T-helper 1 cell treated with Interleukin-12 subunit alpha and Interleukin-12 subunit beta and Interleukin-4 antibody, amounts not matched to agents 30 ng/mL and 1 ng/mL, for 36 hours (primary cell): Measurements from ENCODE around the gene ENTPD2. TPM values are rescaled to one million over a fixed set of nuclear protein-coding genes. Genes with fewer than 3 reads are reported as not detected.
"Not testable (repeated sequence)": the region's sequence is repeated elsewhere in the genome, so short reads cannot be mapped to it uniquely, and the experiment has no call there.

Experiments used
- intact Hi-C: fragments of 100-400 bp; cut with micrococcal nuclease; formaldehyde crosslinking; loops from one replicate; pipeline ENCODE4 v1.15.1; 2024
- total RNA-seq: library from RNA; stranded (reverse); gene quantifications from 2 replicates; pipeline ENCODE4 v1.2.3, GENCODE V29; 2022

The ENTPD2 gene
- total RNA-seq, 1 donor from 2014 or later: not detected

- intact Hi-C loops: no loop called here
These were observed 46.6 kb downstream of the ENTPD2 start for GRCh38 chr9:137007108-137007815.

- intact Hi-C loops: no loop called here
These were observed 47.5 kb downstream of the ENTPD2 start for GRCh38 chr9:137006116-137007003.

- intact Hi-C loops: not testable (repeated sequence)
These were observed 49.6 kb downstream of the ENTPD2 start for GRCh38 chr9:137004285-137004684.

- intact Hi-C loops: no loop called here
These were observed 51.2 kb downstream of the ENTPD2 start for GRCh38 chr9:137002646-137003041.

- intact Hi-C loops: no loop called here
These were observed 51.8 kb downstream of the ENTPD2 start for GRCh38 chr9:137001857-137002645.

GRCh38 chr9:137000177-137000930 is 53.5 kb downstream of the ENTPD2 start:
- intact Hi-C loops: loop anchor here (1.0 kb wide), 3 partner anchors 8 to 98 kb away; partner anchors contain the start of gene PAXX

Other genes with a start within 250 kb of the ENTPD2 start
- gene RABL6, start 246.1 kb downstream of the ENTPD2 start, total RNA-seq: 106 and 107 TPM in 2 replicates
- 8.1 and 8.8 TPM in 2 replicates for gene AJM1, start 211.6 kb downstream of the ENTPD2 start, total RNA-seq
- 161 and 165 TPM in 2 replicates for gene PHPT1, start 204.7 kb downstream of the ENTPD2 start, total RNA-seq
- 21.5 and 26.0 TPM in 2 replicates for gene MAMDC4, start 201.7 kb downstream of the ENTPD2 start, total RNA-seq
- 428 and 445 TPM in 2 replicates for gene EDF1, start 187.8 kb downstream of the ENTPD2 start, total RNA-seq
- 80.6 and 85.0 TPM in 2 replicates for gene TRAF2, start 167.5 kb downstream of the ENTPD2 start, total RNA-seq
- 117 and 119 TPM in 2 replicates for gene FBXW5, start 109.3 kb downstream of the ENTPD2 start, total RNA-seq
- gene C8G, start 108.8 kb downstream of the ENTPD2 start, total RNA-seq: 3.1 and 4.2 TPM in 2 replicates
- 3.2 and 3.8 TPM in 2 replicates for gene LCN12, start 101.8 kb downstream of the ENTPD2 start, total RNA-seq
- gene PTGDS, start 76.6 kb downstream of the ENTPD2 start, total RNA-seq: 5.2 and 5.3 TPM in 2 replicates
- gene LCNL1, start 71.1 kb downstream of the ENTPD2 start, total RNA-seq: not detected in 2 replicates
- gene PAXX, start 61.6 kb downstream of the ENTPD2 start, total RNA-seq: 79.8 and 84.2 TPM in 2 replicates
- 1.4 and 1.8 TPM in 2 replicates for gene CLIC3, start 57.5 kb downstream of the ENTPD2 start, total RNA-seq
- 30.0 and 33.9 TPM in 2 replicates for gene ABCA2, start 25.8 kb downstream of the ENTPD2 start, total RNA-seq
- 1.7 and 1.9 TPM in 2 replicates for gene FUT7, start 22.0 kb downstream of the ENTPD2 start, total RNA-seq
- 56.7 and 57.3 TPM in 2 replicates for gene NPDC1, start 7.9 kb downstream of the ENTPD2 start, total RNA-seq
- gene SAPCD2, start 16.5 kb upstream of the ENTPD2 start, total RNA-seq: 19.7 and 21.1 TPM in 2 replicates
- 15.1 and 15.7 TPM in 2 replicates for gene UAP1L1, start 23.5 kb upstream of the ENTPD2 start, total RNA-seq
- 50.4 and 54.3 TPM in 2 replicates for gene MAN1B1, start 32.9 kb upstream of the ENTPD2 start, total RNA-seq
- gene DPP7, start 60.7 kb upstream of the ENTPD2 start, total RNA-seq: 251 and 260 TPM in 2 replicates
- gene GRIN1, start 85.1 kb upstream of the ENTPD2 start, total RNA-seq: 0.15 and 0.37 TPM in 2 replicates
- not detected in 2 replicates for gene LRRC26, start 116.0 kb upstream of the ENTPD2 start, total RNA-seq
- gene TMEM210, start 118.0 kb upstream of the ENTPD2 start, total RNA-seq: not detected in 2 replicates
- gene ANAPC2, start 134.5 kb upstream of the ENTPD2 start, total RNA-seq: 77.0 and 77.9 TPM in 2 replicates
- 88.4 and 88.8 TPM in 2 replicates for gene SSNA1, start 134.6 kb upstream of the ENTPD2 start, total RNA-seq
- 9.5 and 9.9 TPM in 2 replicates for gene TPRN, start 146.7 kb upstream of the ENTPD2 start, total RNA-seq
- gene TMEM203, start 151.6 kb upstream of the ENTPD2 start, total RNA-seq: 29.4 and 30.7 TPM in 2 replicates
- gene NDOR1, start 151.6 kb upstream of the ENTPD2 start, total RNA-seq: 40.9 and 45.3 TPM in 2 replicates
- gene RNF208, start 168.2 kb upstream of the ENTPD2 start, total RNA-seq: 4.3 and 5.0 TPM in 2 replicates
- 0.27 TPM in 2 replicates for gene CYSRT1, start 171.1 kb upstream of the ENTPD2 start, total RNA-seq
- not detected in 2 replicates for gene RNF224, start 173.4 kb upstream of the ENTPD2 start, total RNA-seq
- not detected in 2 replicates for gene SLC34A3, start 176.8 kb upstream of the ENTPD2 start, total RNA-seq
- gene TUBB4B, start 187.2 kb upstream of the ENTPD2 start, total RNA-seq: 275 and 280 TPM in 2 replicates
- gene STPG3, start 197.2 kb upstream of the ENTPD2 start, total RNA-seq: 0.27 TPM in 1 of 2 replicates, not detected in the other
- gene NELFB, start 201.3 kb upstream of the ENTPD2 start, total RNA-seq: 64.6 and 66.9 TPM in 2 replicates
- 16.8 and 16.9 TPM in 2 replicates for gene TOR4A, start 223.7 kb upstream of the ENTPD2 start, total RNA-seq
- gene NRARP, start 248.2 kb upstream of the ENTPD2 start, total RNA-seq: 1.5 and 1.8 TPM in 2 replicates